HG03575 (cell line): ENCODE data around the gene RPS6KA5.
A peak's percentile ranks its signal among the peaks of the same experiment; 100 is the strongest.
"Not testable (repeated sequence)": the region's sequence is repeated elsewhere in the genome, so short reads cannot be mapped to it uniquely, and the experiment has no call there.

Experiments used
- ATAC-seq: cut with Tn5 transposase; IDR thresholded peaks from one replicate; pipeline ENCODE4 v1.9.1; 2021; ENCODE audit not compliant: unreplicated experiment, insufficient number of reproducible peaks, low FRiP score; ENCODE audit errors: extremely low read depth

The RPS6KA5 gene

DNA sequence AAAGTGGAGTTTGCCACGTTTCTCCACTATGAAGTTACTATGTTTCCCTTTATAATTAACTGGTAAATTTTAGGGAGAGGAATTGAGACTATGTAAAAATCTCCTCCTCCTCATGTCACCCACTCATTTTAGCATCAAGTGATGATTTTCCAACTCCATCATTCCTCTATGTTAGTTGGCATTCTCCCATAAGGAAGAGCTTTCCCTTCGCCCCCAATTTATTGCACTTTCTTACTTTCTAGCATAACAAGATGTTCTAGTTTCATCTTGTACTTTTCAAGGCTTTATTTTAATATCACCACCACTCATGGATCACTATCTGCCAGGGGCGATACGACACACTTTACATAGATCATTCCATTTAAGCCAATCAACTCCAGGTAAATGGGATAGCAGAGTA, 97.1 kb downstream of the RPS6KA5 start:
- ATAC-seq, result no peak

DNA sequence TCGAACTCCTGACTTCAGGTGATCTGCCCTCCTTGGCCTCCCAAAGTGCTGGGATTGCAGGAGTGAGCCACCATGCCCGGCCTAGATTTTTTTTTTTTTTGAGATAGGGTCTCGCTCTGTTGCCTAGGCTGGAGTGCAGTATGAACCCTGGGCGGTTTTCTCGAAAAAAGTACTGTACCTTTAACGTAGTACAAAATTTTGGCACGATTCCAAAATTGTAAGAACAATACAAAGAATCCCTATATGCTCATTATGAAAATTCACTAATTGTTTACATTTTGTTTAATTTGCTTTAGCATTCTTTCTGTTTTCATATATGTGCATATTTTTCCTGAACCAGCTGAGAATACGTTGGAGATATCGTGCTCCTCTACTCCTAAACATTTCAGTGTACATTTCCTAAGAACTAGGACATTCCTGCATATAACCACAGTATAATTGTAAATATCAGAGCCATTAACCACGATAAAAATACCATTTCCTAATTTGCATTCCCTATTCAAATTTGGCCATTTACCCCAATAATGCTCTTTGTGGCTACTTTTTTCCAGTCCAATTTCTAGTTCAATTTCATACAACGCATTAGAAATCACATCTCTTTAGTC, 97.8 kb downstream of the RPS6KA5 start:
- no peak for ATAC-seq

DNA sequence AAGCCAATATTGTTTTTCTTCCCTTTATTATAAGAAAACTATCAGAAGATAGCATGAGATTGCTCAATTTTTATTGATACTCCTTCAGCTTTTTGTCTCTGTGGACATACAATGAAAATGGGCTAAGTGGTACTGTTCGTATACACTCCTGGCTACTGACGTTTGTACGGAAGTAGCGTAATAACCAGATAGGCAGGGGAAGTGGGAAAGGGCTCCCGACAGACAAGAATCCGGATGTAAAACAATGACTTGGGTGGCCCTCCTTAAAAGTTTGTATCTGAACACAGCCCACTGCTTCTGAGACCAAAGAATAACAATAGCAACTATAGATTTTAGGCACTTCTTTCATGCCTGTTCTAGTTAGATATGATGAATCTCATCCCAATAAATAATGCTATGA, 99.6 kb downstream of the RPS6KA5 start:
- ATAC-seq, result no peak

DNA sequence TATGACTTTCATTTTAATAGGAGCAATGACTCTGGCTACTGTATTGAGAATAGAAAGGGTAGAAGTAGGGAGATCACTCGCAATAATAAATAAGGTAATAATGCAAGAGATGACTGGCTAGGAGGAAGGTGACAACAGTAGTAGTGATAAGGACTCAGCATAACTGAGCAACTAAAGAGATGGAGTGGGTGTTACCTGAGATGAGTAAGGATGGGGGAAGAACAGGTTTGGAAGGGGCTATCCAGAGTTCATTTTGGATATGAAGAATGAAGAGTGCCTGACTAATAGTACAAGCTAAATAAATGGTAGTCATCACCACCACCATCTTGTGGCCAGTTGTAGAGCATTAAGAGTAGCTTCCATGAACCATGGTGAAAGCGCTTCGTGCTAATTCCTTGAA, 101.1 kb downstream of the RPS6KA5 start:
- no peak for ATAC-seq

DNA sequence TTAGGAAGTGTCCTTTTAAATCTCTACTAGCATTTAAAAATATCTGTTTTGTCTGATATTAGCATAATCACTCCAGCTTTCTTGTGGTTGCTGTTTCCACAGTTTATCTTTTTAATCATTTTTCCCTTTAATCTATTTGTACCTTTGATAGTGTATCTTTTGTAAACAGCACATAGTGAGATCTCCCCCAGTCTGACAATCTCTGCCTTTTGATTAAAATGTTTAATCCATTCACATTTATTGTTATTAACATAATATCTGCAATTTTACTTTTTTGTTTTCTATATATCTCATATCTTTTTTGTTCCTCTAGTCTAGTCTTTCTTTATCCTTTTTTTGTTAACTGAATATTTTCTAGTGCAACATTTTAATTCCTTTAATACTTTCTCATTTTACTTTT, 104.2 kb downstream of the RPS6KA5 start:
- ATAC-seq, result no peak

DNA sequence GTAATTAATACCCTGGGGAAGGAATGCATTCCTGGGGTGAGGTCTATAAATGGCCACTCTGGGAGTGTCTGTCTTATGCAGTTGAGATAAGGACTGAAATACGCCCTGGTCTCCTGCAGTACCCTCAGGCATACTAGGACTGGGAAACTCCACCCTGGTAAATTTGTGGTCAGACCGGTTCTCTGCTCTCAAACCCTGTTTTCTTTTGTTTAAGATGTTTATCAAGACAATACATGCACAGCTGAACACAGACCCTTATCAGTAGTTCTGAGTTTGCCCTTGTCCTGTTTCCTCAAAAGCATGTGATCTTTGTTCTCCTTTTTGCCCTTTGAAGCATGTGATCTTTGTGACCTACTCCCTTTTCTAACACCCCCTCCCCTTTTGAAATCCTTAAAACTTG, 106.8 kb downstream of the RPS6KA5 start:
- not testable (repeated sequence) for ATAC-seq

DNA sequence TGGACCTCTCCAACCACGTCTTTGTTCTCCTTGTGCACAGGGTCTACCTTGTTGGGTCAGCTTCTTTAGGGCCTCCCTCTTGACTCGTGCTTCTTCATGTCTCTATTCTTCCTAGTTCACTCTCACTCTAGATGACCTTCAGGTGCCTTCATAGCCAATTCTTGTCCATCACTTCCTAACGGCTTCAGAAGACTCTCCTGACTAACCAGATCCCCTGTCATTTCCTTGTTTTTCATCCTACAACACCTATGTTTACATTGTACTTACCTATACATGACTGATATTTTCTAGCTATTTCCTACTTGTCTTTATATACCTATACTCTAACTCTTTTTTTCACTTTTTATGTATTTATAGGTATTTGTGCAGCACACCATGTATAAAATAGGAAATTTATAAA, 117.1 kb downstream of the RPS6KA5 start:
- no peak for ATAC-seq

DNA sequence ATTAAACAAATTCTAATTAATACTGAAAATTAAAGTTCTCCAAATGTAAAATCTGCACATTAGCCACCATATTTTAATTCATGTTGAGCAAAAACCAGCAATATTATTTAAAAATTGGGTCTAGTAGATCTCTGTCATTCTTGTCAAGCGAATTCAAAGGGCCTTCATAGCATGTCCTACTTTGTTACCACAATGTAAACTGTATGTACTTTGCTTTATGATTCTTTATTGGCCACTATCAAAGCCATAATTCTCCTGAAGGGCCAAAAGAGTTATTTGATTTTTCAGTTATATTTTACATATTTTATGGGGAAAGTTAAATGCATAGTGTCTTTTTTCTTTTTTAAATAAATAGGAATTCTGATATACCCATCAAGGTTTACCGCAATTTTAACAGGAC, 117.9 kb downstream of the RPS6KA5 start:
- ATAC-seq, result no peak

DNA sequence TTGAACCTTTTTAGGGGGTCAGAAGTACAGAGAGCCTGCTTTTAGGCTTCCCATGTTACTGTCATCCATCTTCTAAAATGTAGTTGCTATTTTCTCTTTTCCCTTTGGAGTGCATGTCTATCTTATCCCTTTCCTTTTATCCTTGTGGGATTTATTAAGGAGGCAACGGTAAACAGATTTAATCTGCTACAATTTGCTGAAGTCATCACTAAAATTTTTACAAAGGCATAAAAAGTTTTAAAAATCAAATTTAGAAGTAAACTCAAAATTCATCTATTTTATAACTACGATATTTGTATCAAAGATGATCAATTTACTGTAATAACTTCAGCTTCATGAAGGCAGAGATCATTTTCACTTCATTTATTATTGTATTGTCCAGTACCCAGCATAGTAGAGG, 118.7 kb downstream of the RPS6KA5 start:
- no peak for ATAC-seq

DNA sequence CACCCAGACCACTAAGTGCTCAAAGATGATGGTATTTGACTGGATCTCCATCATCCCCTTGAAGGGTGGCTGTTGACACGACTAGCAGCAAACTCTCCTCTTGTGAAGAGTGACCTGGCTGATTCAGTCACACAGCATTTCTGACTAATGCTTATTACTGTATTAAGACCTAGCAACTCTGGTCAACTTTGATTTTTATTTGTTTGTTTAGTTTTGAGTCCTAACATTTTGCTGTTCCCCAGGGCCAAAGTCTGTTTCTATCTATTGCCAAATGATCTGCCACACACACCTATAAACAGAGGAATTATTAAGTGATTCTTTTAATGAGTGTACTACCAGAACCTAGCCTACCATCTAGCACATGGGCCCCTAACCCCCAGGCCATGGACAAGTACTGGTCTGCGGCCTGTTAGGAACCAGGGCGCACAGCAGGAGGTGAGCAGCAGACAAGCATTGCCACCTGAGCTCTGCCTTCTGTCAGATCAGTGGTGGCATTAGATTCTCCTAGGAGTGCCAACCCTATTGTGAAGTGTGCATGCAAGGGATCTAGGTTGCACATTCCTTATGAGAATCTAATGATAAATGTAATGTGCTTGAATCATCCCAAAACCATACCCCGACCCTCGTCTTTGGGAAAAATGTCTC, 120.0 kb downstream of the RPS6KA5 start:
- no peak for ATAC-seq

DNA sequence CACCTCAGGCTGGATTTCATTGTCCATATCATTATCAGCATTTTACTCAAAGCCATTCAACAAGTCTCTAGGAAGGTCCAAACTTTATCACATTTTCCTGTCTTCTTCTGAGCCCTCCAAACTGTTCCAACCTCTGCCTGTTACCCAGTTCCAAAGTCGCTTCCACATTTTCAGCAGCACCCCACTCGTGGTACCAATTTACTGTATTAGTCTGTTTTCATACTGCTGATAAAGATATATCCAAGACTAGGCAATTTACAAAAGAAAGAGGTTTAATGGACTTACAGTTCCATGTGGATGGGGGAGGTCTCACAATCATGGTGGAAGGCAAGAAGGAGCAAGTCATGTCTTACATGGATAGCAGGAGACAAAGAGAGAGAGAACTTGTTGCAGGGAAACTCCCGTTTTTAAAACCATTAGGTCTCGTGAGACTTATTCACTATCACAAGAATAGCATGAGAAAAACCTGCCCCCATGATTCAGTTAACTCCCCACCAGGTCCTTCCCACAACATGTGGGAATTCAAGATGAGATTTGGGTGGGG, 121.1 kb downstream of the RPS6KA5 start:
- not testable (repeated sequence) for ATAC-seq

DNA sequence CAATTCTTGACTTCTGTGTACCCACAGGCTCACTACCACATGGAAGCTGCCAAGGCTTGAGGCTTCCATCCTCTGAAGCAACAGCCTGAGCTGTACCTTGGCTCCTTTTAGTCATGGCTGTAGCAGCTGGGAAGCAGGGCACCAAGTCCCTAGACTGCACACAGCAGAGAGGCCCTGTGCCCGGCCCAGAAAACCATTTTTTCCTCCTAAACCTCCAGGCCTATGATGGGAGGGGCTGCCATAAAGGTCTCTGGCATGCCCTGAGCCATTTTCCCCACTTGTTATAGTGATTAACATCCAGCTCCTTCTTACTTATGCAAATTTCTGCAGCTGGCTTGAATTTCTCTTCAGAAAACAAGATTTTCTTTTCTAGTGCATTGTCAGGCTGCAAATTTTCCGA, 121.8 kb downstream of the RPS6KA5 start:
- ATAC-seq, result no peak

DNA sequence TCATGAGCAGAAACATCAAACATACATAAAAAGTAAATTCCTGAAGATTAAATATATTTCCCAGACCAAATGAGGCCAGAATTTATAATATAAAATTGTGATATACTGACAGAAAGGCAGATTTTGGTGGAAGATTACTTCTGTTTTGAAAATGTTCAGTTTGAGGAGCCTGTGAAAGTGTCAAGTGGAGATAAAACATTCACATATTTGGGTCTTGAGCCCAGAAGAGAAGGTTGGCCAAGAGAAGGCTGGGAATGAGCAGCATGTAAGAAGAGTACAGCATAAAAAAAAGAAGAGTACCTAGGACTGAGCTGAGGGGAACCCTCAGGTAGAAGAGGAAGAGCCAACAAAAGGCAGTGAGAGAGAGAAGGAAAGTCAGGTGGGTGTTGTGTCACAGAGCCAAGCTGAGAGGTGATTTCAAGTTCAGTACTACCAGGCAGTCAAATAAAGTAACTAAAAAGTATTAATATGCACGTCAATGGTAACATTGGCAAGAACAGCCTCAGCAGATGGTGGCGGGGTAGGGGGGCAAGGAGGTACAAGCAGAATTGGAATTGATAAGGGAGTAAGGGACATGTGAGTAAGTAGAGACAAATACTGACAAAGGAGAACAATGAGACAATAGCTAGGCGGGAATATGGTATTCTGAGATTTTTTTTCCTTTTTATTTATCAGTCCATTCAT, 123.5 kb downstream of the RPS6KA5 start:
- no peak for ATAC-seq

DNA sequence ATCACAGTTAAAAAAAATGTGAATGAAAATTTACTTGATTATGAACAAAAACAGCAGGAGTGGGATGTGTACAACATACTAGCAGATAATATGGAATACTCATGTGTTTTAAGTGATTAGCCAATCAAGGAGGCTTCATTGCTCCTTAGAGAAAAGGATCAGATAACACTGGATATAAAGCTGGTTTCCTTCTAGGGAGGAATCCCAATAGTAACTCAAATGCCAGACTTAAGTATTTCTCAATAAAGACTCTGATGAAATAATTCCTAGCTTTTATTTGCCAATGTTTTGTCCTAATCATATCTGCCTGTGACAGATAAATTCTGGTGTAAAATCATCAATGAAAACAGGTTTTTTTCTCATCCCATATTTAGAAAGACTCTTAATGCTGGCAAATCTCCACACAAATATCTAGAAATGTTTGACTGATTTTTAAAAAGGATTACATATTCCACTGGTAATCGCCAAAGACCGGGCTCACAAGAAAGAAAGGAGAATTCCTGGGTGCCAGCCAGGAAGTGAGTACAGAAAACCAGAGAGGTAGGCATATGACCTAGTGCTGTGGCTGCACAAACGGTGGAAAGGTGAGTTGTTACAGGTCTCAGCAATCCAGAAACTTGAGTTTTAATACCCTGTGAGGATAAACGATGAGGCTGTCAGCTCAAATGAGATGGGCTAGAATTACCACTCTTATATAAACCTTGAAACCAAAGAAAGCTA, 135.7 kb downstream of the RPS6KA5 start:
- no peak for ATAC-seq

DNA sequence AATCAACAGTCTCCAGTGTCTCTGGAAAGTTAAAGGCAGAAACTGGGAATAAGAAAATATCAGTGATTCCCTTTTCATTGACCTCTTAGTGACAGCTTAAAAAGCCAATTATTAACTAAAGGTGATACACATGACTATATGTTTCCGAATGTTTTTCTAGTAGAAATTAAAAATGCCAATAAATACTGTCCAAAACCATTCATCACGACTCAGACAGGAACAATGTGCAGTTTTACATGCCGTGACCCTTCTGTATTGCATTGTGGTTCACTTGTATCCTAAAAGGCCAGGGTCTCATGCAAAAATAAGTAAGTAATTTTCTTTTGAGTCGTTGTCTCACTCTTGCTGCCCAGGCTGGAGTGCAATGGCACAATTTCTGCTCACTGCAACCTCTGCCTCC, 138.3 kb downstream of the RPS6KA5 start:
- ATAC-seq, result no peak

DNA sequence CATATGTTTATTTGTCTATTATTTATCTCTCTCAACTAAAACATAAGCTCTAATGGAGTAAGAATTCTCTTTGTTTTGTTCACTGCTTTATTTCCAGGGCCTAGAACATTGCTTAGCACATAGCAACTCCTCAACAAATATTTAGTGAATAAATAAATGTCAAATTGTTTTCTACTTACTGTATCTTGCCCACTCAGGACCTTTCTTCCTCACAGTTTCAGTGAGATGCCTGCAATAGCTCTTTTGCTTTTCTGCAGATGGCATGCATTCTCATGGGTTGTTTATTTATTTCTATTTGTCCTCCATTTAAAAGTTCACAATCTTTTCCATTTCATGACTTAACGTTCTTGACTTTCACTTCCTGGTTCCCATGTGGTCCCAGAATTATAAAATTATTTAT, 149.3 kb downstream of the RPS6KA5 start:
- ATAC-seq, result no peak

DNA sequence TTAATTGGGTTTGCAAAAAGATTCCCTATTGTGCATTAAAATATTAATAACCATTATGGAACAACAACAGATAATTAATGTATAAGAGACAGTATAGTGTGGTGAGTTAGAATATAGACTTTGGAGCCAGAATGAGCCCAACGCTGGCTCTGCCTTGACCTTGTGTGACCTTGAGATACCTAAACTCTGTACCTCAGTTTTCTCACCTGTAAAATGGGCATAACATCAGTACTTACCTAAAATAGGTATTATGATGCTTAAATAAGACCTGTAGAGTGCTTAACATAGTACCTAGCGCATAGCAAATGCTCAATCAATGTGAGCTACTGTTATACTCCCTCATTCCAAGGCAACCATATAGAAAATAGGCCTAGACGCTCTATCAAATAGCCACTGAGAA, 153.3 kb downstream of the RPS6KA5 start:
- no peak for ATAC-seq

DNA sequence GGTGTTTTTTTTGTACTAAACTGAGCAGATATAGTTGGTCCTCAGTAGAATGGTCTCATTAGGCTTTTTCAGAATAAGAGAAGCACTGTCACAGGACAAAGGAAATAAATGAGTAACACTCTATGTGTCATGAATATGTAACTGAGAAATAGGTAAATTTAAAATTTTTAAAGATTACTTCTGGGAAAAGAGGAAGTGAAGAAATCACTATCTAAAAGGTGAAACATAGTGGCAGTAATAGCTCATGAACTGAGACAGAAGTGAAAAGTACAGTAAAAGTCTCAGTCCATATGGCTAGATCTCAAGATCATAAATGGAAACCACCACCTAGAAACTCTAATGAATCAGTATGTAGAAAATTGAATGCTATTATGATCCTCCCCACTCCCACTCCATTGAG, 154.9 kb downstream of the RPS6KA5 start:
- ATAC-seq, result peak; percentile 91

DNA sequence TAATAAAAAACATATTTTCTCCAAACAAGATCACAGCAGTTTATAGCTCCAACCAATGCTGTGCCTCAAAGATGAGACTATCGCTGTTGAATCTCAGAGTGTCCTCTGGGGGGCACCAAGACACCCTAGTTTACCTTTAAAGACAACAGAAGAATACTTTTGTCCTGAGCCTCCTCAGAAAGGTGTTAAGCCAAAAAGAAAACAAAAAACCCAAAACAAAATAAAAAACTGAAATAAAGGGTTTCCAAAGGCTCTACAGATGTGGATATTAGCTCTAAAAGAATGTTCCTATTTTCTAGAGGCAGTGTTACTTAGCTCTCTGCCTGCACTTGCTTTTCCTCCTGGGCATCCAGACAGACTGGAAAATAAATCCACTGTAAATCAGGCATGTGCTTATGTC, 157.3 kb downstream of the RPS6KA5 start:
- ATAC-seq, result no peak
